ENCODE measurements around the gene GDF15. TPM values are rescaled to one million over a fixed set of nuclear protein-coding genes. Genes with fewer than 3 reads are reported as not detected.

Gene GDF15, protein sequence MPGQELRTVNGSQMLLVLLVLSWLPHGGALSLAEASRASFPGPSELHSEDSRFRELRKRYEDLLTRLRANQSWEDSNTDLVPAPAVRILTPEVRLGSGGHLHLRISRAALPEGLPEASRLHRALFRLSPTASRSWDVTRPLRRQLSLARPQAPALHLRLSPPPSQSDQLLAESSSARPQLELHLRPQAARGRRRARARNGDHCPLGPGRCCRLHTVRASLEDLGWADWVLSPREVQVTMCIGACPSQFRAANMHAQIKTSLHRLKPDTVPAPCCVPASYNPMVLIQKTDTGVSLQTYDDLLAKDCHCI
- 32.1 and 48.4 TPM in 2 replicates for total RNA-seq (2014; rRNA removed; shearing (Covaris generic))

DNA sequence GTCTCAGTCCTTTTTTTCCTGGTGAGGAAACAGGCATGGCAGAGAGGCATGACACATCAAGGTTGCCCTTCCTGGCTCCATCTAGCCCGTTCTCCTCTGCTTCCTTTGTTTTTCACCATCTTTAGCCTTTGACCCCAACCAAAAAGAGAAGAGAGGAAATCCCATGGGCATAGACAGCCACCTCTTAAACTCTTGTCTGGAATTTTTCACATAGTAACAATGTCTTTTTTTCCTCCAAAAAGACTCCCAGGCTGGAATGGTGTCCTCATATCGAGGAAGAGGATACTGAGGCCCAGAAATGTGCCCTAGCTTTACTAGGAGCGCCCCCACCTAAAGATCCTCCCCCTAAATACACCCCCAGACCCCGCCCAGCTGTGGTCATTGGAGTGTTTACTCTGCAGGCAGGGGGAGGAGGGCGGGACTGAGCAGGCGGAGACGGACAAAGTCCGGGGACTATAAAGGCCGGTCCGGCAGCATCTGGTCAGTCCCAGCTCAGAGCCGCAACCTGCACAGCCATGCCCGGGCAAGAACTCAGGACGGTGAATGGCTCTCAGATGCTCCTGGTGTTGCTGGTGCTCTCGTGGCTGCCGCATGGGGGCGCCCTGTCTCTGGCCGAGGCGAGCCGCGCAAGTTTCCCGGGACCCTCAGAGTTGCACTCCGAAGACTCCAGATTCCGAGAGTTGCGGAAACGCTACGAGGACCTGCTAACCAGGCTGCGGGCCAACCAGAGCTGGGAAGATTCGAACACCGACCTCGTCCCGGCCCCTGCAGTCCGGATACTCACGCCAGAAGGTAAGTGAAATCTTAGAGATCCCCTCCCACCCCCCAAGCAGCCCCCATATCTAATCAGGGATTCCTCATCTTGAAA lies at the start of gene GDF15:
TSS of gene GDF15 (plus strand) at position 484 of the 868 bp plus-strand sequence. CDS start at position 516, 32 bp downstream.

GRCh38 chr19:18340190-18340989 lies 45.6 kb upstream of the GDF15 start, which contains the start of gene PGPEP1:
TSS of gene PGPEP1 (plus strand) at chr19:18340598. CDS start at chr19:18340682, 84 bp downstream.

GRCh38 chr19:18397242-18398202 lies 11.6 kb downstream of the GDF15 start, which contains the start of gene LRRC25:
TSS of gene LRRC25 (minus strand) at chr19:18397622. CDS start at chr19:18396963, 659 bp downstream.

DNA sequence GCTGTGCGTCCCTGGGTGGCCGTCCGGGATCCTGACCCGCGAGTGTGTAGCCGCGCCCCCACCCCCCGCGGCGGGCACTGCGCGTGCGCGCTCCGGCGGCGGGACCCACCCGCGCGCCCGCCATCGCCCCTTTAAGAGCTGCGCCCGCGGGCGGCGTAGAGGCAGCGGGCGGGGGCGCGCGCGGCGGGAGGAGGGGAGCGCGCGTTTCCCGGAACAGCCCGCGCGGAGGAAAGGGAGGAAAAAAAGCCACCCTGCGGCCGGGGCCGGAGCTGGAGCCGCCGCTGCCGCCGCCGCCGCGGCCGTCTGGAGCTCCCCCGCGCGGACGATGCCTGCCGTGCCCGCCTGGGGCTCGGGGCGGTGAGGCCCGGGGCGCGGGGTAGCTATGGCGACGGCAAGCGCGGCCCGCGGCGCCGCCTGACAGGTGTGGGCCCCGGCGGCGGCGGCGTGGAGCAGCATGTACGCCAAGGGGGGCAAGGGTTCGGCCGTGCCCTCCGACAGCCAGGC lies 33.3 kb downstream of the GDF15 start, which contains the start of gene SSBP4:
TSS of gene SSBP4 (plus strand) at position 204 of the 504 bp plus-strand sequence. CDS start at position 455, 251 bp downstream.

DNA sequence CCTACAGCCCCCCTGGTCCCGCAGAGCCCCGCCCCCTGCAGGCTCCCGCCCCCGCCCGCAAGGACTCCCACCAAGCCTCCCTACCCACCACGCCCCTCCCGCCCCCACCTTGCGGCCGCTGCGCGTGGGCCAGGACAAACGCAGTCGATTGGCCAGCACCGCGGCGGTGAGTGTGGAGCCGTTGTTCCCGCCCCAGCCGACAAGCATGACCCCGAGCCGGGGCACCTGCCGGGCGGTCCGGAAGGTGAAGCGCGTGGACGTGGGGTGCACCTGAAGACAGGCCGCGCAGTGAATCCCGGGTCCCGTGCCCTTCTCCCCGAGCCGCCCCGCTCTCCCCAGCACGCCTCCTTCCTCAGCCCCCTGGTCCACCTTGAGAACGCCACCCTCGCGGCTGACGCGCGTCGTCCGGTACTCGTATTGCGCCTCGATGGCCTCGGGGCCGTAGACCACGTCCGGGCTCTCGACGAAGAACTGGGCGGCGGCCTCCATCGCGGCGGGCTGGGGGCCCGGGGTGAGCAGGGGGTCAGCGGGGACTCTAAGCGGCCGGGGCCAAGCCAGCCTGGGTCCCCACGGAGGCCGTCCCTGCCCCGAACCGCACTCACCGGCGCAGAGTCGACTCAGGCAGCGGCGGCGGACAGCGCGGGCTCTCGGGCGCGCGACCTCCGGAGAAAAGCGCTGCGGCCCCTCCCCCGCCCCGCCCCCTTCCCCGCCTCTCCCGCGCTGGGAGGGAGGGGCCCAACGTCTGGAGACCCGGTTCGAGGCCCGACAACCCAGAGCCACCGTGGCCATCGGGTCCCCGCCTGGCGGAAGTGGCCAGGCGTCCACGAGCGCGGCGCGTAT lies 51.8 kb downstream of the GDF15 start, which contains the start of gene ISYNA1:
TSS of gene ISYNA1 (minus strand) at position 643 of the 840 bp plus-strand sequence. CDS start at position 489, 154 bp downstream.

Small RNA genes lying within 50 kb of the gene (small RNA-seq; reads per million reads assigned to genes)
- not detected for gene MIR3189

Other genes starting within 250 kb of the GDF15 start
- 24.1 and 36.7 TPM in 2 replicates for gene PIK3R2, start 233.0 kb upstream of the GDF15 start, total RNA-seq (2014; rRNA removed; shearing (Covaris generic))
- 26.7 and 37.5 TPM in 2 replicates for gene IFI30, start 212.3 kb upstream of the GDF15 start, total RNA-seq (2014; rRNA removed; shearing (Covaris generic))
- 20.6 and 27.2 TPM in 2 replicates for gene MPV17L2, start 192.9 kb upstream of the GDF15 start, total RNA-seq (2014; rRNA removed; shearing (Covaris generic))
- gene RAB3A, start 182.1 kb upstream of the GDF15 start, total RNA-seq (2014; rRNA removed; shearing (Covaris generic)) = 2.9 and 4.9 TPM in 2 replicates
- 0.05 TPM in 1 of 2 replicates, not detected in the other for gene PDE4C, start 159.7 kb upstream of the GDF15 start, total RNA-seq (2014; rRNA removed; shearing (Covaris generic))
- gene IQCN, start 111.7 kb upstream of the GDF15 start, total RNA-seq (2014; rRNA removed; shearing (Covaris generic)) = 0.34 and 0.94 TPM in 2 replicates
- gene JUND, start 104.5 kb upstream of the GDF15 start, total RNA-seq (2014; rRNA removed; shearing (Covaris generic)) = 238 and 267 TPM in 2 replicates
- 562 and 580 TPM in 2 replicates for gene LSM4, start 63.1 kb upstream of the GDF15 start, total RNA-seq (2014; rRNA removed; shearing (Covaris generic))
- 14.8 and 15.8 TPM in 2 replicates for gene PGPEP1, start 45.6 kb upstream of the GDF15 start, total RNA-seq (2014; rRNA removed; shearing (Covaris generic))
- 0.15 TPM in 1 of 2 replicates, not detected in the other for gene LRRC25, start 11.5 kb downstream of the GDF15 start, total RNA-seq (2014; rRNA removed; shearing (Covaris generic))
- 135 and 183 TPM in 2 replicates for gene SSBP4, start 33.2 kb downstream of the GDF15 start, total RNA-seq (2014; rRNA removed; shearing (Covaris generic))
- gene ISYNA1, start 52.0 kb downstream of the GDF15 start, total RNA-seq (2014; rRNA removed; shearing (Covaris generic)) = 26.3 and 35.8 TPM in 2 replicates
- gene ELL, start 135.9 kb downstream of the GDF15 start, total RNA-seq (2014; rRNA removed; shearing (Covaris generic)) = 21.9 and 26.6 TPM in 2 replicates
- 270 and 281 TPM in 2 replicates for gene FKBP8, start 157.4 kb downstream of the GDF15 start, total RNA-seq (2014; rRNA removed; shearing (Covaris generic))
- 170 and 182 TPM in 2 replicates for gene KXD1, start 171.7 kb downstream of the GDF15 start, total RNA-seq (2014; rRNA removed; shearing (Covaris generic))
- gene UBA52, start 185.7 kb downstream of the GDF15 start, total RNA-seq (2014; rRNA removed; shearing (Covaris generic)) = 1,318 and 1,387 TPM in 2 replicates
- gene REX1BD, start 202.6 kb downstream of the GDF15 start, total RNA-seq (2014; rRNA removed; shearing (Covaris generic)) = 185 and 235 TPM in 2 replicates
- gene CRLF1, start 220.6 kb downstream of the GDF15 start, total RNA-seq (2014; rRNA removed; shearing (Covaris generic)) = 6.0 and 9.8 TPM in 2 replicates
- 2.0 and 2.5 TPM in 2 replicates for gene TMEM59L, start 226.7 kb downstream of the GDF15 start, total RNA-seq (2014; rRNA removed; shearing (Covaris generic))

Measured in A375 (cell line).